GM10266 (cell line): ENCODE data around the gene PIAS2.
"Not testable (repeated sequence)": the region's sequence is repeated elsewhere in the genome, so short reads cannot be mapped to it uniquely, and the experiment has no call there.

ENCODE experiments used
- DNase-seq: peaks from one replicate; pipeline ENCODE4 v3.0.0; 2012; ENCODE audit errors: extremely low spot score
- TF ChIP-seq, protein P1 (sequence below): IDR thresholded peaks from 2 replicates; pipeline ENCODE4 v1.5.1; 2012; ENCODE audit warnings: mild to moderate bottlenecking, low read depth; ENCODE audit not compliant: control insufficient read depth, insufficient read depth; ENCODE audit errors: missing control alignments

PIAS2 gene

DNA sequence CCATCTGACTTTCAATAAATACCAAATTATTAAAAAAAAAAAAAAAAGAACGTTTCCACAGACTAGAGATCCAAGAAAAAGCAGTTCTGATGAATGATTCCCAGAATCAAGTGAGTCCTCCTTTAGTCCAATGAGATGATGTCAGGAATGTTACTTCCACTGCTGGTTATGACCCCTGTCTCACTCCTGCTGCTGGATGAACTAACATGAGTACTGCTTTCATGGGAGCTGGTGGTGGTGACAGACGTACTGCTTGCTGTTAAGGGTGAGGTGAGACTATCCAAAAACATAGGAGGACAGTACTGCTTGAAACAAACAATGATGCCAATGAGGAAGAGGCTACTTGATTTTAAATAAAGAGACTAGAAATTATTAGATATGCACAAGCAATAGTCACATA lies 105.0 kb downstream of the PIAS2 start:
- TF ChIP-seq, protein P1, sequence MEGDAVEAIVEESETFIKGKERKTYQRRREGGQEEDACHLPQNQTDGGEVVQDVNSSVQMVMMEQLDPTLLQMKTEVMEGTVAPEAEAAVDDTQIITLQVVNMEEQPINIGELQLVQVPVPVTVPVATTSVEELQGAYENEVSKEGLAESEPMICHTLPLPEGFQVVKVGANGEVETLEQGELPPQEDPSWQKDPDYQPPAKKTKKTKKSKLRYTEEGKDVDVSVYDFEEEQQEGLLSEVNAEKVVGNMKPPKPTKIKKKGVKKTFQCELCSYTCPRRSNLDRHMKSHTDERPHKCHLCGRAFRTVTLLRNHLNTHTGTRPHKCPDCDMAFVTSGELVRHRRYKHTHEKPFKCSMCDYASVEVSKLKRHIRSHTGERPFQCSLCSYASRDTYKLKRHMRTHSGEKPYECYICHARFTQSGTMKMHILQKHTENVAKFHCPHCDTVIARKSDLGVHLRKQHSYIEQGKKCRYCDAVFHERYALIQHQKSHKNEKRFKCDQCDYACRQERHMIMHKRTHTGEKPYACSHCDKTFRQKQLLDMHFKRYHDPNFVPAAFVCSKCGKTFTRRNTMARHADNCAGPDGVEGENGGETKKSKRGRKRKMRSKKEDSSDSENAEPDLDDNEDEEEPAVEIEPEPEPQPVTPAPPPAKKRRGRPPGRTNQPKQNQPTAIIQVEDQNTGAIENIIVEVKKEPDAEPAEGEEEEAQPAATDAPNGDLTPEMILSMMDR, result no peak
- no peak for DNase-seq

DNA sequence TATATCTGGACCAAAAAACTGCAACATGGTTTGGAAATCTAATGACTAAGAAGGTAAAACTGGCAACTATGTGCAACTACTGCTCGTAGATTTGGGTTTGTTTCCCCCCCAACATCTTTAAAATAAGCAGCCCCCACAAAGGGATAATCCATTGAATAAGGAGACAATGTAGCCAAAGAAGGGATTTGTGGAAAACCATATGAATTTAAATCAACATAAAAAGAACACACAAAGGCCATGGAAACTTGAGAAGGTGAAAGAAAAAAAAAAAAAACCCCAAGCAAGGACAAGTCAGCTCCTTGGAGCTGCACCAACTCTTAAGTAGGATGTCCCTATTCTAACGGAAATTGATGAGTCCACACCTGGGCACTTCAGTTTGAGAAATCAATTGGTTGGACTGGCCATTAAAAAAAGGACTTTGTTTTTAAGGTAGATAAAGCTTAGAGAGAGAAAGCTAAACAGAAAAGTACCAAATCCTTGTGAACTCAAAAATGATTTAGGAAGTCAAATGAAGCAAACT lies 106.8 kb downstream of the PIAS2 start:
- no peak for DNase-seq
- TF ChIP-seq, protein P1, result no peak

DNA sequence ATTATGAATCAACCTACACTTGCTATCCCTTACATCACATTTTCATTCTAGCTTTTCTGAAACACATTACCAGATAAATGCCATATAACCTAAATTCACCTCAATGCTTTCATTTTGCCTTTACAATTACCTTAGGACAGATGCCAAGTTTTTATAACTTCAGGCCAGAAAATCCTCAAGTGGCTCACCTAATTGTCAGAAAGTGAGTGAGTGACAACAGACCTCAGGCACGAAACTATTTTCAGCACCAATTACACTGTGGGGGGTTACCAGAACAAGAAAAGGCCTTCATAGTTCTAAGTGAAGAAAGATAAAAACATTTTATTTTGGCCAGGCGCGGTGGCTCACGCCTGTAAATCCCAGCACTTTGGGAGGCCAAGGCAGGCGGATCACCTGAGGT lies 108.2 kb downstream of the PIAS2 start:
- TF ChIP-seq, protein P1, result no peak
- DNase-seq, result no peak

DNA sequence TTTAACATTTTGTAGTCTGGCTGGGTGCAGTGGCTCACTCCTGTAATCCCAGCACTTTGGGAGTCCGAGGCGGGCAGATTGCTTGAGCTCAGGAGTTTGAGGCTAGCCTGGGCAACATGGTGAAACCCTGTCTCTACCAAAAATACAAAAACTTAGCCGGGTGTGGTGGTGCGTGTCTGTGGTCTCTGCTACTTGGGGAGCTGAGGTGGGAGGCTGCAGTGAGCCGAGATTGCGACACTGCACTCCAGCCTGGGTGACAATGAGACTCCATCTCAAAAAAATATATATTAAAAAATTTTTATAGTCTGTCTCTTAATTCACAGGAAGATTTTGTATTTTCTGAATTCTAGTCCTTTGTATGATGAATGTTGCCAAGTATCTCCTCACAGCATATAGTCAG lies 121.4 kb downstream of the PIAS2 start:
- DNase-seq, result not testable (repeated sequence)

DNA sequence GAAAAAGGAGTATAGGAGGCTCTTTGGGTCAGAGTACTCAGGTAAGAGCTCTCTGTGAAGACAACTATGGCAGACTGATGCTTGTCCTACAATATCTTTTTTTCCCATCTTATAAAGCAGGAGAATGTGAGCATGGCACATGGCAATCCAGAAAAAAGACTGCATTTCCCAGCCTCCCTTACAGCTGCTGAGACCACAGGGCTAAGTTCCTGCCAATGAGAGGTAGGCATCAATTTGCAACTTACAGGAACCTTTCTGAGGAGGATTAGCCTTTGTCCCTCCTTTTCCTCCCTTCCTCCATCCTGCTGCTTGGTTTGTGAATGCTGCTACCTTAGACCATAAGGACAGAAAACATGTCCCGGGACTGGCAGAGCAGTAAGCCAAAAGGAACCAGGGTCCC lies 122.7 kb downstream of the PIAS2 start:
- DNase-seq, result no peak
- TF ChIP-seq, protein P1, result no peak

DNA sequence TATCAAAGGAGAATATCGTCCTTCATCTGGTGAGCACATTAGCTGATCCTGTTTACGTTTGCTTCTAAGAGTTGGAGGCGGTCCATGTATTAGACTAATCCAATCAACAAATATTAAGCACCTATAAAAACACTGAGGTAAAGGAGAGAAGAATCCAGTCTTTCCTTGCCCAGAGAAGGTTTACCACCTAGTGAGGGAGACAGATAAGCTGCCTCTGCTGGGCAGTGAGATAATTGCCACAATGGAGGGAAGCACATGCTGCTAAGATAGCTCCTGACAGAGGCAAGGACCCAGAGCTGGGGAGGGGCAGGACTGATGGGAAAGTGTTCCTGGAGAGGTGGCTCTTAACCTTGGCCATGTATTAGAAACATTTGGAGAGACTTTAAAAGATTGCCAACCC lies 123.7 kb downstream of the PIAS2 start:
- TF ChIP-seq, protein P1, result no peak
- no peak for DNase-seq

DNA sequence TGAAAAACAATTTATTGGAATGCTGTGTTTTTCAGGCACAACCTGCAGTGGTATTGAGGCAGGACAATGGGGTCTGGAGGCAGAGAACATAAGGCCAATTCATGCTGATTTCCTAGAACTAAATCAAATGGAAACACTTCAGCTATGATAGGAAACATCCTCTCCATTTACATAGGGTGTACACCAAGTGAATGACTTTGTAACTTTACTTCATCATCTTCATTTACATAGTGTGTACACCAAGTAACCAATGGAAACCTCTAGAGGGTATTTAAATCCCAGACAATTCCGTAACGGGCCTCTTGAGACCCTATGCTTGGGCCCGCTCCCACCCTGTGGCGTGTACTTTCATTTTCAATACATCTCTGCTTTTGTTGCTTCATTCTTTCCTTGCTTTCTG lies 128.2 kb downstream of the PIAS2 start:
- DNase-seq, result no peak
- TF ChIP-seq, protein P1, result no peak

DNA sequence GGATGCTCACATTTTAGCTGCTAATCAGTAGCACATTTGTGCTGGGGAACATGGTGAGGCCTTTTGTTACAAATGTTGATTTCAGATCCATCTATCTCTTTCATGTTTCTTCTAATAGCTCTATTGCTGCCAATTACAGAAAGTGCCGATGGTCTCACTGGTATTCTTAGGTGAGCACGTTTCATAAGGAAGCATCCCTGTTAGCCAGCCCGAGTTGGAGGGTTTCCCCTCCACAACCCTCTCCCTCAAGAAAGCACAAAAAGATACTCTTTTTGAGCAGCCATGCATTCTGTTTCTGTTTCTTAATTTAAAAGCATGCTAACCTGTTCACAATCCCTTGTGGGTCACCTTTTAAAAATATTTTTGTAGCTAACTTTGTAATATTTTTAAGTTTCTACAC lies 129.6 kb downstream of the PIAS2 start:
- TF ChIP-seq, protein P1, result no peak

More for the DNA sequence above, 129.6 kb downstream of the PIAS2 start:
- no peak for DNase-seq
